IMR-90 (cell line): ENCODE data around the gene NPAS3. TPM values are rescaled to one million over a fixed set of nuclear protein-coding genes. Genes with fewer than 3 reads are reported as not detected.

ENCODE experiments used
- ATAC-seq: fragments of 200-7000 bp; cut with Tn5 transposase; 2 replicates; pipeline ENCODE4 v1.9.1; 2020; ENCODE audit warnings: low read depth, mild to moderate bottlenecking, moderate library complexity
- BruUV-seq: library from RNA; stranded (reverse); fragments of 400-500 nt; replicated peaks from 2 replicates; lab custom pipeline; 2021; lab: Mats Ljungman, UMichigan
- CTCF ChIA-PET: fragments of 300-600 bp; formaldehyde crosslinking; extraction: SDS; loops from one replicate; lab custom pipeline; 2021; ENCODE audit warnings: antibody characterized with exemption; lab: Yijun Ruan, JAX
- POLR2A ChIA-PET: fragments of 300-600 bp; sonication (Branson Sonifier 250); formaldehyde crosslinking; loops from one replicate; lab custom pipeline; 2022; ENCODE audit warnings: antibody characterized with exemption; ENCODE audit not compliant: unreplicated experiment; lab: Charles Lee
- DNase-seq: peaks from one replicate; pipeline ENCODE4 v3.0.0; 2013
- H2AFZ ChIP-seq: replicated peaks from 2 replicates; pipeline ENCODE3; 2013; ENCODE audit warnings: low read length, mild to moderate bottlenecking; ENCODE audit not compliant: poor library complexity
- H2AK5ac ChIP-seq: 2 replicates; pipeline ENCODE4 v1.6.1; 2013; ENCODE audit warnings: low read depth, low read length, inconsistent platforms
- H2AK9ac ChIP-seq: replicated peaks from 2 replicates; pipeline ENCODE3; 2013; ENCODE audit warnings: mild to moderate bottlenecking, low read depth, low read length, moderate library complexity; ENCODE audit not compliant: poor library complexity
- H2BK120ac ChIP-seq: 2 replicates; pipeline ENCODE4 v1.6.1; 2013; ENCODE audit warnings: low read depth, low read length, inconsistent platforms
- H2BK15ac ChIP-seq: 3 replicates; pipeline ENCODE4 v1.6.1; 2013; ENCODE audit warnings: low read depth, low read length, inconsistent platforms
- H2BK20ac ChIP-seq: 2 replicates; pipeline ENCODE4 v1.6.1; 2013; ENCODE audit warnings: low read depth, mild to moderate bottlenecking, inconsistent platforms, low read length, moderate library complexity
- H2BK5ac ChIP-seq: 2 replicates; pipeline ENCODE4 v1.6.1; 2013; ENCODE audit warnings: mild to moderate bottlenecking, low read depth, low read length, inconsistent platforms; ENCODE audit not compliant: poor library complexity, severe bottlenecking
- H3K14ac ChIP-seq: replicated peaks from 2 replicates; pipeline ENCODE4 v1.6.1; 2013; ENCODE audit warnings: low read depth, low read length, inconsistent platforms
- H3K18ac ChIP-seq: 2 replicates; pipeline ENCODE4 v1.6.1; 2013; ENCODE audit warnings: low read depth, low read length, control low read depth
- H3K23ac ChIP-seq: 2 replicates; pipeline ENCODE4 v1.6.1; 2013; ENCODE audit warnings: low read depth, low read length, inconsistent platforms
- H3K27ac ChIP-seq: 2 replicates; pipeline ENCODE4 v1.5.1; 2013; ENCODE audit warnings: mild to moderate bottlenecking, control low read depth, low read length; ENCODE audit not compliant: insufficient read depth
- H3K27me3 ChIP-seq: 2 replicates; pipeline ENCODE4 v1.6.1; 2013; ENCODE audit warnings: low read length; ENCODE audit not compliant: control insufficient read depth, insufficient read depth
- H3K36me3 ChIP-seq: 2 replicates; pipeline ENCODE4 v1.6.1; 2013; ENCODE audit warnings: low read length, mixed read lengths; ENCODE audit not compliant: control insufficient read depth, insufficient read depth
- H3K4ac ChIP-seq: 2 replicates; pipeline ENCODE4 v1.6.1; 2013; ENCODE audit warnings: low read depth, low read length, inconsistent platforms
- H3K4me1 ChIP-seq: 2 replicates; pipeline ENCODE4 v1.6.1; 2013; ENCODE audit warnings: low read length, mixed read lengths; ENCODE audit not compliant: control insufficient read depth, insufficient read depth
- H3K4me2 ChIP-seq: 2 replicates; pipeline ENCODE4 v1.6.1; 2013; ENCODE audit warnings: low read depth, mild to moderate bottlenecking, control low read depth, low read length, moderate library complexity
- H3K4me3 ChIP-seq: 2 replicates; pipeline ENCODE4 v1.5.1; 2013; ENCODE audit warnings: low read depth, mild to moderate bottlenecking, control low read depth, low read length, moderate library complexity; ENCODE audit not compliant: insufficient read depth
- H3K56ac ChIP-seq: 2 replicates; pipeline ENCODE4 v1.6.1; 2013; ENCODE audit warnings: low read length, inconsistent platforms; ENCODE audit not compliant: insufficient read depth; ENCODE audit errors: extremely low read depth
- H3K79me1 ChIP-seq, 2 experiments: 2 replicates each; pipeline ENCODE4 v1.6.1; 2013; ENCODE audit warnings: low read length in 2 of 2, inconsistent platforms in 1 of 2, low read depth in 1 of 2
- H3K9ac ChIP-seq: 2 replicates; pipeline ENCODE4 v1.6.1; 2013; ENCODE audit warnings: low read depth, low read length, control low read depth
- H3K9me1 ChIP-seq: 2 replicates; pipeline ENCODE4 v1.6.1; 2013; ENCODE audit warnings: low read length, inconsistent platforms; ENCODE audit not compliant: insufficient read depth
- H3K9me3 ChIP-seq: 2 replicates; pipeline ENCODE4 v1.6.1; 2013; ENCODE audit warnings: low read length; ENCODE audit not compliant: control insufficient read depth, insufficient read depth
- H4K20me1 ChIP-seq: 2 replicates; pipeline ENCODE4 v1.6.1; 2013; ENCODE audit warnings: low read length, inconsistent platforms; ENCODE audit not compliant: insufficient read depth
- H4K5ac ChIP-seq: 2 replicates; pipeline ENCODE4 v1.6.1; 2013; ENCODE audit warnings: mild to moderate bottlenecking, low read depth, low read length, control low read depth
- H4K8ac ChIP-seq, 2 experiments: 2 replicates each; pipeline ENCODE4 v1.6.1; 2013; ENCODE audit warnings: low read depth in 2 of 2, low read length in 2 of 2, control low read depth in 1 of 2, inconsistent platforms in 1 of 2
- H4K91ac ChIP-seq: 2 replicates; pipeline ENCODE4 v1.6.1; 2013; ENCODE audit warnings: low read depth, low read length, inconsistent platforms; ENCODE audit not compliant: insufficient read depth
- CHD1 ChIP-seq: IDR thresholded peaks from 2 replicates; pipeline ENCODE4 v1.6.1; 2012; ENCODE audit warnings: low read depth, low read length, improper control_type of control experiment
- CTCF ChIP-seq: conservative IDR thresholded peaks from 2 replicates; pipeline ENCODE4 v1.5.1; 2012; ENCODE audit warnings: mild to moderate bottlenecking, low read depth, low read length, improper control_type of control experiment
- ELK1 ChIP-seq: fragments of 150-350 bp; IDR thresholded peaks from 2 replicates; pipeline ENCODE4 v1.6.1; 2016; ENCODE audit warnings: low read depth, mild to moderate bottlenecking, low read length, moderate library complexity, borderline replicate concordance
- MXI1 ChIP-seq: IDR thresholded peaks from 2 replicates; pipeline ENCODE4 v1.6.1; 2012; ENCODE audit warnings: low read depth, mild to moderate bottlenecking, low read length, moderate library complexity, borderline replicate concordance
- POLR2A ChIP-seq: IDR thresholded peaks from 2 replicates; pipeline ENCODE4 v1.6.1; 2012; ENCODE audit warnings: mild to moderate bottlenecking, low read depth, low read length
- RCOR1 ChIP-seq: IDR thresholded peaks from 2 replicates; pipeline ENCODE4 v1.6.1; 2012; ENCODE audit warnings: mild to moderate bottlenecking, low read length, improper control_type of control experiment; ENCODE audit not compliant: insufficient replicate concordance
- SMC3 ChIP-seq: fragments of 150-350 bp; IDR thresholded peaks from 2 replicates; pipeline ENCODE4 v1.6.1; 2016; ENCODE audit warnings: low read depth, mild to moderate bottlenecking, antibody characterized with exemption, low read length, moderate library complexity
- USF2 ChIP-seq: fragments of 150-350 bp; IDR thresholded peaks from 2 replicates; pipeline ENCODE4 v1.6.1; 2017; ENCODE audit warnings: mild to moderate bottlenecking, antibody characterized with exemption, low read length, low read depth
- WGBS, 2 experiments: methylation state at CpG; one replicate each; pipeline versions ENCODE4 v1.1.5 to v1.1.7; 2013; ENCODE audit warnings: missing lambda C conversion rate in 2 of 2; ENCODE audit not compliant: insufficient read length in 1 of 2; ENCODE audit errors: extremely low coverage in 2 of 2; 5-methylcytosine and 5-hydroxymethylcytosine counted together
- dilution Hi-C: fragments of 300-500 bp; cut with HindIII; formaldehyde crosslinking; loops from one replicate; pipeline ENCODE4 v1.14.3; 2018; ENCODE audit warnings: low sequenced_read_pairs; ENCODE audit not compliant: unreplicated experiment
- in situ Hi-C: fragments of 300-500 bp; cut with MboI; formaldehyde crosslinking; loops from 3 replicates; pipeline ENCODE4 v1.14.3; 2019; ENCODE audit warnings: low sequenced_read_pairs, inconsistent platforms, mixed read lengths
- intact Hi-C: fragments of 100-400 bp; cut with micrococcal nuclease; formaldehyde crosslinking; loops from 2 replicates; pipeline ENCODE4 v1.10.0; 2022
- polyA plus RNA-seq, 3 experiments: library from polyadenylated mRNA; depleted of rRNA; stranded (reverse); fragments of >200 nt; gene quantifications; 2 replicates each; pipeline ENCODE4 v1.2.3, GENCODE V29; 2012; ENCODE audit warnings: low replicate concordance in 1 of 3
- total RNA-seq: library from RNA; depleted of rRNA; stranded (reverse); fragments of >200 nt; gene quantifications from 2 replicates; pipeline ENCODE4 v1.2.3, GENCODE V29; 2012

Gene NPAS3
- total and polyA plus RNA-seq, 2 of the 4 experiments (the other 2 are of a cell fraction): not detected

GRCh38 chr14:33811721-33812120 lies 873.0 kb downstream of the NPAS3 start:
- ChIA-PET POLR2A (no interaction called here), CTCF (no interaction called here)
- Histone ChIP-seq H2AK9ac (no peak overlapping the region), H3K4me1 (no peaks in the 10 kb centered on the region), H3K4me3 (no peak overlapping the region), H4K91ac (no peak overlapping the region), H2BK5ac (no peak overlapping the region), H4K20me1 (no peaks in the 10 kb centered on the region), H3K9me3 (no peaks in the 10 kb centered on the region), H3K14ac (no peak overlapping the region), H3K36me3 (no peaks in the 10 kb centered on the region), H4K5ac (no peak overlapping the region), H2BK120ac (no peak overlapping the region), H2AFZ (no peak overlapping the region), H3K56ac (no peak overlapping the region), H3K9me1 (no peaks in the 10 kb centered on the region), H2BK15ac (no peak overlapping the region), H3K23ac (no peak overlapping the region), H2BK20ac (no peak overlapping the region), H4K8ac (no peak overlapping the region), H3K79me1 (no peaks in the 10 kb centered on the region), H3K27me3 (no peaks in the 10 kb centered on the region), H3K4ac (no peak overlapping the region), H3K4me2 (no peak overlapping the region), H3K9ac (no peak overlapping the region), H3K18ac (no peak overlapping the region), H2AK5ac (no peak overlapping the region), H3K27ac (no peak overlapping the region)
- no TSS peak for BruUV-seq
- DNase-seq: no peak
- intact Hi-C loops: no loop called here
- TF ChIP-seq CTCF (no peak), USF2 (no peak), SMC3 (no peak), MXI1 (no peak), RCOR1 (no peak), ELK1 (no peak), CHD1 (no peak), POLR2A (no peak)
- dilution Hi-C loops: no loop called here
- no CpG with 5 or more reads among the region's 2 CpGs for whole genome bisulfite sequencing, 2 experiments
- in situ Hi-C loops: no loop called here
- ATAC-seq: no peak
